Stimulated activated naive B cell treated with anti-CD40 and anti-IgM and Interleukin-4, amounts not matched to agents 10 μg/mL and 1 μg/mL and 100 μg/mL, for 72 hours (primary cell): ENCODE measurements around the gene TRPV2.
"Not testable (repeated sequence)": the region's sequence is repeated elsewhere in the genome, so short reads cannot be mapped to it uniquely, and the experiment has no call there.

Experiments used
- ATAC-seq, 2 donors: fragments of 150-1000 bp; cut with Tn5 transposase; replicated peaks; 2 replicates each; pipeline ENCODE4 v1.10.0; 2021; ENCODE audit warnings: moderate library complexity in 1 of 2
- DNase-seq: peaks from one replicate; pipeline ENCODE4 v3.0.0; 2021
- H3K27ac Mint-ChIP-seq: one replicate; pipeline ENCODE4 v1.8.0; 2022; ENCODE audit warnings: mild to moderate bottlenecking, mixed read lengths
- H3K27me3 Mint-ChIP-seq, 2 donors: one replicate each; pipeline ENCODE4 v1.8.0; 2022; ENCODE audit warnings: mixed read lengths in 2 of 2
- H3K36me3 Mint-ChIP-seq, 2 donors: one replicate each; pipeline ENCODE4 v1.8.0; 2022; ENCODE audit warnings: mixed read lengths in 2 of 2, mild to moderate bottlenecking in 1 of 2
- H3K4me1 Mint-ChIP-seq, 2 donors: one replicate each; pipeline ENCODE4 v1.8.0; 2022; ENCODE audit warnings: mixed read lengths in 2 of 2, mild to moderate bottlenecking in 1 of 2
- H3K4me3 Mint-ChIP-seq, 2 donors: one replicate each; pipeline ENCODE4 v1.8.0; 2022; ENCODE audit warnings: mild to moderate bottlenecking in 2 of 2, mixed read lengths in 2 of 2, moderate library complexity in 1 of 2
- H3K9me3 Mint-ChIP-seq, 2 donors: one replicate each; pipeline ENCODE4 v1.8.0; 2022; ENCODE audit warnings: mixed read lengths in 2 of 2, mild to moderate bottlenecking in 1 of 2

Gene TRPV2

GRCh38 chr17:16392491-16392890 is 22.9 kb upstream of the TRPV2 start:
- not testable (repeated sequence) for H3K27me3 Mint-ChIP-seq, ATAC-seq, H3K4me1 Mint-ChIP-seq, H3K36me3 Mint-ChIP-seq, H3K4me3 Mint-ChIP-seq, DNase-seq, H3K27ac Mint-ChIP-seq, H3K9me3 Mint-ChIP-seq

GRCh38 chr17:16395887-16396286 is 19.5 kb upstream of the TRPV2 start:
- not testable (repeated sequence) for H3K36me3 Mint-ChIP-seq, ATAC-seq, H3K27ac Mint-ChIP-seq, H3K4me3 Mint-ChIP-seq, H3K9me3 Mint-ChIP-seq, DNase-seq, H3K4me1 Mint-ChIP-seq
- peaks cover 8 to 12% of the 10 kb centered on the region in 2 donors for H3K27me3 Mint-ChIP-seq

- H3K9me3 Mint-ChIP-seq, H3K4me3 Mint-ChIP-seq, H3K4me1 Mint-ChIP-seq, DNase-seq, H3K36me3 Mint-ChIP-seq: not testable (repeated sequence)
- peak overlapping the region; percentile 42 for H3K27ac Mint-ChIP-seq
- peak in 1 of 2 donors; percentile 14 for ATAC-seq
- H3K27me3 Mint-ChIP-seq = peaks cover 8 to 13% of the 10 kb centered on the region in 2 donors
Observed at GRCh38 chr17:16396693-16397092, 18.7 kb upstream of the TRPV2 start.

DNA sequence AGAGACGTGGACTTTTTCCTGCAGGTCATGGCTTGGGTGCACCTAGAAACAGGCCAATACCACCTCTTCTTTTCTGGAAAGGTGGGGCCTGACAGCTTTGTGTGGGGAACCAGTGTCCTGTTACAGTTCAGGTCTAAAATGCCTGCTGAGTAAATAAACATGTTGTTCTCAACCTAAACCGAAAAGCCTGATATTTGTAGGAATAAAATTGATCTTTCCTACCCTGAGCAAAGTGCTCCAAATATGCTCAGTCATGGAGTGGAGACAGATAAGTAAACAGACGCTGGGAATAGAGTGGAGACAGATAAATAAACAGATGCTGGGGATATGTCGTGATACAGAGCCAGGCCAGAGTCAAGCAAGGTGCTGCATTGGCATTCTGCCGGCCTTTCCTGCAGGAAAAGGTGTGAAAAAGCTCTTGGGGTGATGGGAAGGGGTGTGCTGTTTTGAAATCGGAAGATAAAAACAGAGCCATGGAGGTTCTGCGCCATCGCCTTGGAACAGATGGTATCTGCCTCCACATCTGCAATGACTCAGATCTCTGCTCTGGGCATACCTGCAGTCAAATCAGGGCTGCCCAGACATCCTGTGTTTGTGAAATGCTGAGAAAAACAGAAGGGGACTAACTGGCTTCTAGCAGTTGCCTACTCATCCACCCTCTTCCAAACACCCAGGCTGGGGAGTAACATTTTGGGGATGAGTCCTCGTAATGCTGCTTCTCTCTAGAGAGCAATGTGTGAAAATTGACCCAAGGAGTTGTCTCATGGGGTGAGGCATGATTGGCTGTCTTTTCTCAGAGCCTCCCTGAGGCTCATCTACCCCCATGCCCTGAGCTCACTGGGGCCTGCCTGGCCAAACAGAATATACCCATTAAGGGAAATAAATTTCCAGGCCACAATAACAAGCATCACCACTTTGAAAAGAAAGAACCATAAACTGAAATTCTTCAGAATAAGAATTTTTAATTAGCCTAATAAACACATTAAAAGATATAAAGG is 16.8 kb upstream of the TRPV2 start:
- peak overlapping the region; percentile 89 for H3K27ac Mint-ChIP-seq
- peak overlapping the region in 1 of 2 donors; percentile 11 for H3K4me3 Mint-ChIP-seq
- no peak for DNase-seq
- H3K9me3 Mint-ChIP-seq = no peaks in the 10 kb centered on the region
- H3K27me3 Mint-ChIP-seq = peaks cover 8 to 21% of the 10 kb centered on the region in 2 donors
- H3K4me1 Mint-ChIP-seq = peaks cover 7 to 10% of the 10 kb centered on the region in 2 donors
- H3K36me3 Mint-ChIP-seq = no peaks in the 10 kb centered on the region
- peak; percentile 85 to 95 for ATAC-seq

DNA sequence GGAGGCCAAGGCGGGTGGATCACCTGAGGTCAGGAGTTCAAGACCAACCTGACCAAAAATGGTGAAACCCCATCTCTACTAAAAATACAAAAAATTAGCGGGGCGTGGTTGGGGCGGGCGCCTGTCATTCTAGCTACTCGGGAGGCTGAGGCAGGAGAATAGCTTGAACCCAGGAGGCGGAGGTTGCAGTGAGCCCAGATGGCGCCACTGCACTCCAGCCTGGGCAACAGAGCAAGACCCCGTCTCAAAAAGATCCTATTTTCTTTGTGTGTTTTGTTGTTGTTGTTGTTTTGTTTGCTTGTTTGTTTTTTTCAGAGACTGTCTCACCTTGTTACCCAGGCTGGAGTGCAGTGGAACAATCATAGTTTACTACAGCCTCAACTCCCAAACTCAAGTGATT is 11.5 kb upstream of the TRPV2 start:
- H3K9me3 Mint-ChIP-seq, H3K4me3 Mint-ChIP-seq, H3K27ac Mint-ChIP-seq, DNase-seq, ATAC-seq, H3K36me3 Mint-ChIP-seq: not testable (repeated sequence)
- H3K27me3 Mint-ChIP-seq = peaks cover 18 to 41% of the 10 kb centered on the region in 2 donors
- peaks cover 11 to 17% of the 10 kb centered on the region in 2 donors for H3K4me1 Mint-ChIP-seq

DNA sequence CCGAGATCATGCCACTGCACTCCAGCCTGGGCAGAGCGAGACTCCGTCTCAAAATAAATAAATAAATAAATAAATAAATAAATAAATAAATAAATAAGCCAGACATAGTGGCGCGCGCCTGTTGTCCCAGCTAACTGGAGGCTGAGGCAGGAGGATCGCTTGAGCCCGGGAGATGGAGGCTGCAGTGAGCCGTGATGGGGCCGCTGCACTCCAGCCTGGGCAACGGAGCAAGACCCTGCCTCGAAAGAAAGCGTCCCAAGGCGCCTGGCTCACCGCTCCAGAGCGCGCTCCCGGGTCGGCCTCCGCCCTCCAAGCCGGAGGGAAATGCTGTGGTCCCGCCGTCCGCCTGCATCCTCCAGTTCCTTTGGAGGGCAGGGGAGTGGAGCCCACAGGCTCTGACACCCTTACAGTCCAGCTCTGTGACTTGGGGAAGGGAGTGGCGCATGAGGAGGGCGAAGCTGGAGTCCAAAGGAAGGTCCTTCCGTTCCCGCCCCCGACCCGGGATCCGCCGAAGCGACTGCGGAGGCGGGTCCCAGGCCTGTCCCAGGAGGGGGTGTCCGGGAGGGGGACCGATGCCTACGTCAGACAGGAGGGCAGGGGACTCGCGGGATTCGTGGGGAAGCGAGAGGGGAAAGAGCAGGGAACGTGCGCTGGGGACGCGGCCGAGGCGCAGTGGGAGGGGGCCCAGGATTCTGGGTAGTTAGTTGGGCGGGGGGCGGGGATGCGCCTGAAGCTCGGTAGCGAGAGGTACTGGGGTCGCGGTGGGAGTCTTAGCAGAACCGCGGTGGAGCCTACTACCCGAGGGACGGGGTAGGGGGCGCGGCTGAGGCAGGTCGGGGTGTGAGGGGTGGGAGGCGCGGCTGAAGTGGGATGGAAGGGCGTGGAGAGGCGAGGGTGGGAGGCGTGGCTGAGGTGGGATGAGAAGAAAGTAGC is 8.4 kb upstream of the TRPV2 start:
- Mint-ChIP-seq H3K9me3 (no peaks in the 10 kb centered on the region), H3K27ac (no peak overlapping the region), H3K27me3 (peaks cover 16 to 34% of the 10 kb centered on the region in 2 donors), H3K4me3 (peak overlapping the region; percentile 75 to 80), H3K36me3 (no peaks in the 10 kb centered on the region), H3K4me1 (peaks cover 10 to 16% of the 10 kb centered on the region in 2 donors)
- no peak for DNase-seq
- ATAC-seq = no peak

- H3K4me1 Mint-ChIP-seq = peaks cover 11 to 16% of the 10 kb centered on the region in 2 donors
- no peaks in the 10 kb centered on the region for H3K9me3 Mint-ChIP-seq
- DNase-seq = peak; percentile 63
- H3K4me3 Mint-ChIP-seq = peak overlapping the region; percentile 15 to 50
- peaks cover 16 to 30% of the 10 kb centered on the region in 2 donors for H3K27me3 Mint-ChIP-seq
- peak overlapping the region; percentile 26 for H3K27ac Mint-ChIP-seq
- ATAC-seq = peak; percentile 94 to 97
- peaks cover under 1 to 2% of the 10 kb centered on the region in 2 donors for H3K36me3 Mint-ChIP-seq
Observed at GRCh38 chr17:16407911-16408588, 7.3 kb upstream of the TRPV2 start.

DNA sequence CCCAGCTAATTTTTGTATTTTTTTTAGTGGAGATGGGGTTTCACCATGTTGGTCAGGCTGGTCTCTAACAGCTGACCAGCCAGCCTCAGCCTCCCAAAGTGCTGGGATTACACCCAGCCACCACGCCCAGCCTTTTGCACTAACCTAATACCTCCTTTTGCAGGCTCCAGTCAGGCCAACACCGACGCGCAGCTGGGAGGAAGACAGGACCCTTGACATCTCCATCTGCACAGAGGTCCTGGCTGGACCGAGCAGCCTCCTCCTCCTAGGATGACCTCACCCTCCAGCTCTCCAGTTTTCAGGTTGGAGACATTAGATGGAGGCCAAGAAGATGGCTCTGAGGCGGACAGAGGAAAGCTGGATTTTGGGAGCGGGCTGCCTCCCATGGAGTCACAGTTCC is 2.0 kb downstream of the TRPV2 start:
- H3K36me3 Mint-ChIP-seq = peaks cover 40 to 60% of the 10 kb centered on the region in 2 donors
- H3K4me3 Mint-ChIP-seq = peak overlapping the region; percentile 95 to 96
- DNase-seq (no peak), ATAC-seq (no peak)
- H3K27ac Mint-ChIP-seq = peak overlapping the region; percentile 99
- peaks cover 31 to 54% of the 10 kb centered on the region in 2 donors for H3K4me1 Mint-ChIP-seq
- H3K27me3 Mint-ChIP-seq = no peaks in the 10 kb centered on the region
- no peaks in the 10 kb centered on the region for H3K9me3 Mint-ChIP-seq

- Mint-ChIP-seq H3K4me3 (peak overlapping the region; percentile 45 to 60), H3K9me3 (no peaks in the 10 kb centered on the region), H3K27ac (peak overlapping the region; percentile 87), H3K27me3 (no peaks in the 10 kb centered on the region), H3K4me1 (peaks cover 29 to 54% of the 10 kb centered on the region in 2 donors), H3K36me3 (peaks cover 42 to 65% of the 10 kb centered on the region in 2 donors)
- no peak for DNase-seq
- ATAC-seq = no peak
Observed at GRCh38 chr17:16417896-16418684, 2.7 kb downstream of the TRPV2 start.

DNA sequence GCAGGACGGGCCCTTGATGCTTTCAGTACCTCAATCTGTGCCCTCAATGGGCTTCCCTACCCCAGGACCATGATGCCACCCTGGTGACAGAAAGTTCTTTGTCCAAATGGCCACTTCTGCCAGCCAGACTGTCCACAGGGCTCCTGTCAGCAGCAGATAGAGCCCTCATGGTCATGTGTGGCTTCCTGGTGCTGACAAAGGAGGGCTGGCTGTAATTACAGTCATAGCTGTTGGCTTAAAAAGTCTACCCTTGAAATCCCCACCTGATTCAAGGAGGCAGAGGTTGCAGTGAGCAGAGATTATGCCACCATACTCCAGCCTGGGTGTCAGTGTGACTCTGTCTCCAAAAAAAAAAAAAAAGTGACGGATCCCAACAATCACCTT is 3.3 kb downstream of the TRPV2 start:
- H3K4me1 Mint-ChIP-seq = peaks cover 28 to 54% of the 10 kb centered on the region in 2 donors
- DNase-seq (no peak), ATAC-seq (no peak)
- H3K36me3 Mint-ChIP-seq = peaks cover 41 to 64% of the 10 kb centered on the region in 2 donors
- no peaks in the 10 kb centered on the region for H3K27me3 Mint-ChIP-seq
- H3K4me3 Mint-ChIP-seq = peak overlapping the region; percentile 45 to 60
- H3K9me3 Mint-ChIP-seq = no peaks in the 10 kb centered on the region
- peak overlapping the region; percentile 87 for H3K27ac Mint-ChIP-seq

DNA sequence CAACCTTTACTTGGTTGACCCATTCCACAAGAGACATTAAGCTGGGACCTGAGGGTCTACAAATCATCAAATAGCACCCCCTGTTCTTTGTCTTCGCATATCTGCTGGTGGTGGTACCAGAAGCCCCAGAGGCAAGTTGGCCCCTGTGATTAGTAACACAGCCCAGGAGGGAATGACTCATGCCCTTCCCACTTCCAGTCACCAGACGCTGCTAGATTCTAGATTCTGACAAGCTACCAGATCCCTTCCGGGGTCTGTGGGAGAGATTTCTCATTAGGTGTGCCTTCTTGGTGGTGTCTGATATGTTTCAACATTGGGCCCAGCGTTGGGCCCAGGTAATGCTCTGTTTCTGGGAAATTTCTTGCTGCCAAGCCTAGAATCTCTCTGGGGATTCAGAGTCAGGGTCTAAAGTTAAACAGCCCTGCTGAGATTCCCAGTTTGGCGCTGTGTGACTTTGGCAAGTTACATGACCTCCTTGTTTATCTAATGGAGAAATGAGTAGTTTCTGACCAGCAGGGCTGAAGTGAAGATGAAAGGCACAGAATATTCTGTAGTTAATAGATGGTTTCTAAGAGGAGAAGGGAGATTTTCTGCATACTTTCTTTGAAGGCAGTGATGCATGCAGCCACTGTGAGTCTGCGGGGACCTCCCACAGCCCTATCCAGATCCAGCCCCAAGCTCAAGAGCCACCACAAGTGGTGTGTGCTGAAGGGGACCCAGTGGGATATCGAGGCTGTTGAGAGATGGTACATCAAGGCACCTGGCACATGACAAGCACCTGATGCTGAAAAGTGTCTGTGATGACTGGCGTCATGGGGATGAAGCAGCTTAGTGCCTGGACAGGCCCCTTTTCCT is 3.9 kb downstream of the TRPV2 start:
- Mint-ChIP-seq H3K27ac (peak overlapping the region; percentile 87), H3K4me3 (peak overlapping the region; percentile 45 to 60), H3K36me3 (peaks cover 41 to 61% of the 10 kb centered on the region in 2 donors), H3K4me1 (peaks cover 28 to 54% of the 10 kb centered on the region in 2 donors), H3K27me3 (no peaks in the 10 kb centered on the region), H3K9me3 (no peaks in the 10 kb centered on the region)
- ATAC-seq (peak; percentile 48 to 49), DNase-seq (no peak)

GRCh38 chr17:16419929-16420271 is 4.5 kb downstream of the TRPV2 start:
- Mint-ChIP-seq H3K4me1 (peaks cover 24 to 48% of the 10 kb centered on the region in 2 donors), H3K27me3 (no peaks in the 10 kb centered on the region), H3K27ac (no peak overlapping the region), H3K9me3 (no peaks in the 10 kb centered on the region), H3K4me3 (peak overlapping the region in 1 of 2 donors; percentile 60), H3K36me3 (peaks cover 37 to 55% of the 10 kb centered on the region in 2 donors)
- no peak for DNase-seq
- ATAC-seq = no peak
